Stimulated activated naive B cell treated with anti-CD40 and anti-IgM and Interleukin-4, amounts not matched to agents 10 μg/mL and 1 μg/mL and 100 μg/mL, for 72 hours (primary cell): ENCODE data around the gene PAK2.
"Not testable (repeated sequence)": the region's sequence is repeated elsewhere in the genome, so short reads cannot be mapped to it uniquely, and the experiment has no call there.

Experiments
- ATAC-seq, 2 donors: fragments of 150-1000 bp; cut with Tn5 transposase; replicated peaks; 2 replicates each; pipeline ENCODE4 v1.10.0; 2021; ENCODE audit warnings: moderate library complexity in 1 of 2
- DNase-seq: peaks from one replicate; pipeline ENCODE4 v3.0.0; 2021
- H3K27ac Mint-ChIP-seq: one replicate; pipeline ENCODE4 v1.8.0; 2022; ENCODE audit warnings: mild to moderate bottlenecking, mixed read lengths
- H3K27me3 Mint-ChIP-seq, 2 donors: one replicate each; pipeline ENCODE4 v1.8.0; 2022; ENCODE audit warnings: mixed read lengths in 2 of 2
- H3K36me3 Mint-ChIP-seq, 2 donors: one replicate each; pipeline ENCODE4 v1.8.0; 2022; ENCODE audit warnings: mixed read lengths in 2 of 2, mild to moderate bottlenecking in 1 of 2
- H3K4me1 Mint-ChIP-seq, 2 donors: one replicate each; pipeline ENCODE4 v1.8.0; 2022; ENCODE audit warnings: mixed read lengths in 2 of 2, mild to moderate bottlenecking in 1 of 2
- H3K4me3 Mint-ChIP-seq, 2 donors: one replicate each; pipeline ENCODE4 v1.8.0; 2022; ENCODE audit warnings: mild to moderate bottlenecking in 2 of 2, mixed read lengths in 2 of 2, moderate library complexity in 1 of 2
- H3K9me3 Mint-ChIP-seq, 2 donors: one replicate each; pipeline ENCODE4 v1.8.0; 2022; ENCODE audit warnings: mixed read lengths in 2 of 2, mild to moderate bottlenecking in 1 of 2

PAK2 gene

GRCh38 chr3:196813903-196814302, 74.2 kb downstream of the PAK2 start:
- no peaks in the 10 kb centered on the region for H3K9me3 Mint-ChIP-seq
- DNase-seq (no peak), ATAC-seq (no peak)
- H3K27ac Mint-ChIP-seq = no peak overlapping the region
- H3K27me3 Mint-ChIP-seq = no peaks in the 10 kb centered on the region
- H3K4me3 Mint-ChIP-seq = no peak overlapping the region
- peaks cover 25 to 44% of the 10 kb centered on the region in 2 donors for H3K36me3 Mint-ChIP-seq
- H3K4me1 Mint-ChIP-seq = no peaks in the 10 kb centered on the region

DNA sequence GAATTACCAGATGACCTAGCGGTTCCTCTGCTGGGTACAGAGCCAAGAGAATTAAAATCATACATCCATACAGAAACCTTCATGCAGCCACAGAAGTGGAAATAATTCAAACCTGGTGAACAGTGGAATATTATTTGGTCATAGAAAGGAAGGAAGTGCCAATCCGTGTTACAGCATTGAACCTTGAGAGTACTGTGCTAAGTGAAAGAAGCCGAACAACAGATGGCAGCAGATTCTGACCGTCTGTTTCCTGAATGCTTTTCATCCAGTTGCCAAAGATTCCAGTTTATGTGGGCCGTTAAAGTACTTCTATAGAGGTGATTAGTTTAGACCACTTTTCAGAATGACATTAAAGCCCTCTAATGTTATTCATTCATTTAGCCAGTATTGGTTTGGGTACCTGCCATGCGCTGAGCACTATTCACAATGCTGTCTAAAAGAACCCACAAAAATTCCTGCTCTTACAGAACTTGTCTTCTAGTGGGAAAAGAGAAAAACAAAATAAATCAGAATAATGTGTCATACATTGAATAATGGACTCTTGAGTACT, 82.2 kb downstream of the PAK2 start:
- no peaks in the 10 kb centered on the region for H3K27me3 Mint-ChIP-seq
- H3K27ac Mint-ChIP-seq = no peak overlapping the region
- H3K4me1 Mint-ChIP-seq = peaks cover 0 to 2% of the 10 kb centered on the region in 2 donors
- H3K4me3 Mint-ChIP-seq = no peak overlapping the region
- peaks cover 38 to 51% of the 10 kb centered on the region in 2 donors for H3K36me3 Mint-ChIP-seq
- no peak for ATAC-seq
- DNase-seq = no peak
- H3K9me3 Mint-ChIP-seq = no peaks in the 10 kb centered on the region

DNA sequence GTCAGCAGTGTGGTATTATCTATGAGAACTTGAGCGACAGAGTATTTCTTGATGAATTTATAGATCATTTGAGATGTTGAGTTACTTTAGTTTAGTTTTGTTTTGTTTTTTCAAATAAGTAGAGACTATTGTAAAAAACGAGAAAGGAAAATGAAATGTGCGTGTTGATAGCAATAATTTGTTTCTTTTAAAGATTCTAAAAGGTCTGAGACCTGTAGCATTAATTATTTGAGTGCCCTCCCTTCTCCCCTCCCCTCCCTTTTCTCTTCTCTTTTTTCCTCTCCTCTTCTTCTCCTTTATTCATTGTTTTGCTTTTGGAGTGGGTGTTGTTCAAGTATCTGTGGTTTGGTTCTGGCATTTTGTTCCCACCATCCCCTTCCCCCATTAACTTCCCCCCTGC, 90.0 kb downstream of the PAK2 start:
- H3K27ac Mint-ChIP-seq, H3K4me1 Mint-ChIP-seq, ATAC-seq, H3K4me3 Mint-ChIP-seq, H3K27me3 Mint-ChIP-seq, DNase-seq, H3K9me3 Mint-ChIP-seq: not testable (repeated sequence)
- peaks cover 3 to 19% of the 10 kb centered on the region in 2 donors for H3K36me3 Mint-ChIP-seq

- DNase-seq (no peak), ATAC-seq (peak; percentile 31 to 37)
- Mint-ChIP-seq H3K27me3 (no peaks in the 10 kb centered on the region), H3K36me3 (peaks cover 0 to 13% of the 10 kb centered on the region in 2 donors), H3K9me3 (no peaks in the 10 kb centered on the region), H3K4me1 (peaks cover 0 to 5% of the 10 kb centered on the region in 2 donors), H3K27ac (no peak overlapping the region), H3K4me3 (no peak overlapping the region)
Measured at GRCh38 chr3:196835086-196835485, 95.4 kb downstream of the PAK2 start.

DNA sequence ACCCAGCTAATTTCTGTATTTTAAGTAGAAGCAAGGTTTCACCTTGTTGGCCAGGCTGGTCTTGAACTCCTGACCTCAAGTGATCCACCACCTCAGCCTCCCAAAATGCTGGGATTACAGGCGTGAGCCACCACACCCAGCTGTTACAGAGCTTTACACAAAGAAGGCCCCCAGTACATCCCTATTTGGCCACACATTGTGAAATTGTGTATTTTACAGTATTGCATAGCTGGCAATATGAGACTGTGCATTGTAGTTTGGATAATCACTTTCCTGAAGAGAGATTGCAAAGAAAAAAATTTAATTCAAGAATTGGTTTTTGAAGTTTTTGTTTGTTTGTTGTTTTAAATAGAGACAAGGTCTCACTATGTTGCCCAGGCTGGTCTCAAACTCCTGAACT, 97.0 kb downstream of the PAK2 start:
- DNase-seq = not testable (repeated sequence)

DNA sequence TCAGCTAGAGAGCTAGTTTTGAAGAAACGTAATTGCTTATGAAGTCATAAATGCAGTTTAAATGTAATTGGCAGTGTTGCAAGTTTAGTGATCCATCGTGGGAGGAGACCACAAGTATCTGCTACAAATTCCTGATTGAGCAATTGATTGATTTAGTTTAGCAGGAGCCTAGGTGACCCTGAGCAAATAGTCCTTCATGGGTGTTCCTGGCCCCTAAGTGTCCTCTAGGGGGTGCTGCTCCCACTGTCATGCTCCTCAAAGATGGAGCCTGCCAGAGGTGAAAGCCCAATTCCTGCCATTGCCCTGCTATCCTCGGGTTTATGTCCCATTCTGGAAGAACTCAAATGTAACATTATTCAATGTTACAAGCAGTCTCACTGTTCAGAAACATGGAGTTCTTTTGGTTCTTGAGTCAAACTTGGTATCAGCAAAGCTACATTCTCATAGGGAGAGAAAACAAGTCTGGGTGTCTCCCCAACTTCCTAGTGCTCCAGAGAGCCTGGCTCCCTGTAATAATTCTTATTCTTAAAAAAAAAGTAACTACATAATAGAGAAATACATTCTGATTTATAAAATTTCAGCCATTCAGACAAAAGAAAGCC, 98.3 kb downstream of the PAK2 start:
- Mint-ChIP-seq H3K27me3 (no peaks in the 10 kb centered on the region), H3K27ac (no peak overlapping the region), H3K4me1 (peaks cover 0 to 5% of the 10 kb centered on the region in 2 donors), H3K4me3 (no peak overlapping the region), H3K36me3 (peaks cover 0 to 3% of the 10 kb centered on the region in 2 donors), H3K9me3 (no peaks in the 10 kb centered on the region)
- DNase-seq (peak; percentile 32), ATAC-seq (peak; percentile 87 to 89)

More for the DNA sequence above, 97.0 kb downstream of the PAK2 start:
- peak overlapping the region; percentile 3 for H3K27ac Mint-ChIP-seq
- not testable (repeated sequence) for H3K4me1 Mint-ChIP-seq, H3K36me3 Mint-ChIP-seq, H3K9me3 Mint-ChIP-seq, H3K27me3 Mint-ChIP-seq, ATAC-seq, H3K4me3 Mint-ChIP-seq

DNA sequence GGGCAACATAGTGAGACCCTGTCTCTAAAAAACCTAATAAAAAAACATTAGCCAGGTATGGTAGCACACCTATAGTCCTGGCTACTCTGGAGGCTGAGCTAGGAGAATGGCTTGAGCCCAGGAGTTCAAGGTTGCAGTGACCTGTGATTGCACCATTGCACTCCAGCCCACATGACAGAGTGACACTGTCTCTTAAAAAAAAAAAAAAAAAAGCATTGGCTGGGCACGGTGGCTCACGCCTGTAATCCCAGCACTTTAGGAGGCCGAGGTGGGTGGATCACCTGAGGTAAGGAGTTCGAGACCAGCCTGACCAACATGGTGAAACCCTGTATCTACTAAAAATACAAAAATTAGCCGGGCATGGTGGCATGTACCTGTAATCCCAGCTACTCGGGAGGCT, 99.7 kb downstream of the PAK2 start:
- H3K4me3 Mint-ChIP-seq, H3K4me1 Mint-ChIP-seq, H3K36me3 Mint-ChIP-seq, H3K27ac Mint-ChIP-seq, H3K27me3 Mint-ChIP-seq, ATAC-seq, DNase-seq, H3K9me3 Mint-ChIP-seq: not testable (repeated sequence)

GRCh38 chr3:196842567-196843434, 103.1 kb downstream of the PAK2 start:
- DNase-seq (no peak), ATAC-seq (no peak)
- no peak overlapping the region for H3K4me3 Mint-ChIP-seq
- H3K9me3 Mint-ChIP-seq = no peaks in the 10 kb centered on the region
- H3K27me3 Mint-ChIP-seq = no peaks in the 10 kb centered on the region
- no peaks in the 10 kb centered on the region for H3K36me3 Mint-ChIP-seq
- no peaks in the 10 kb centered on the region for H3K4me1 Mint-ChIP-seq
- H3K27ac Mint-ChIP-seq = no peak overlapping the region

GRCh38 chr3:196843435-196844110, 103.9 kb downstream of the PAK2 start:
- no peak overlapping the region for H3K4me3 Mint-ChIP-seq
- DNase-seq = no peak
- no peak overlapping the region for H3K27ac Mint-ChIP-seq
- no peak for ATAC-seq
- H3K4me1 Mint-ChIP-seq = no peaks in the 10 kb centered on the region
- no peaks in the 10 kb centered on the region for H3K36me3 Mint-ChIP-seq
- H3K27me3 Mint-ChIP-seq = no peaks in the 10 kb centered on the region
- no peaks in the 10 kb centered on the region for H3K9me3 Mint-ChIP-seq

DNA sequence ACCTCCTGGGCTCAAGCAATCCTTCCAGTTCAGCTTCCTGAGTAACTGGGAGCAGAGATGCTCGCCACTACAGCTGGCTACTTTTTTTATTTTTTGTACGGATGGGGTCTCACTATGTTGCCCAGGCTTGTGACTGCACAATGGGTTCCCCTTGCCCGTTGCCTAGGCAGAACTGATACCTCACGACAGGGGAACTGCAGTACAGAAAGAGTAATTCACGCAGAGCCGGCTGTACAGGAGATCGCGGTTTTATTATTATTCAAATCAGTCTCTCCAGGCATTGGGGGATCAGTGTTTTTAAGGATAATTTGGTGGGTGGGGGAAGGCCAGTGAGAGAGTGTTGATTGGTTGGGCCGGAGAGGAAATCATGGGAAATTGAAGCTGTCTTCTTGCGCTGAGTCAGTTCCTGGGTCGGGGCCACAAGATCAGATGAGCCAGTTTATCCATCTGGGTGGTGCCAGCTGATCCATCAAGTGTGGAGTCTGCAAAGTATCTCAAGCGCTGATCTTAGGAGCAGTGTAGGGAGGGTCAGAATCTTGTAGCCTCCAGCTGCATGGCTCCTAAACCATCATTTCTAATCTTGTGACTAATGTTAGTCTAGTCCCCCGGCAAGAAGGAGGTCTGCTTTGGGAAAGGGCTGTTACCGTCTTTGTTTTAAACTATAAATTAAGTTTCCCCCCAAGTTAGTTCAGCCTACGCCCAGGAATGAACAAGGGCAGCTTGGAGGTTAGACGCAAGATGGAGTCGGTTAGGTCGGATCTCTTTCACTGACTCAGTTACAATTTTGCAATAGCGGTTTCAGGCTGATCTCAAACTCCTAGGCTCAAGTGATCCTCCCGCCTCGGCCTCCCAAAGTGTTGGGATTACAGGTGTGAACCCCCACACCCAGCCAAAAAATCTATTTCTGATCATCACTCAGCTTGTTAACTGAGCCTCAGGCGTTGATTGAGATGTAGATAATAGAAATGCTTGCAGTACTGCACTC, 104.9 kb downstream of the PAK2 start:
- H3K27ac Mint-ChIP-seq, H3K4me3 Mint-ChIP-seq, H3K36me3 Mint-ChIP-seq, H3K27me3 Mint-ChIP-seq, H3K4me1 Mint-ChIP-seq, H3K9me3 Mint-ChIP-seq, DNase-seq, ATAC-seq: not testable (repeated sequence)

- H3K4me1 Mint-ChIP-seq, H3K4me3 Mint-ChIP-seq, H3K9me3 Mint-ChIP-seq, H3K27ac Mint-ChIP-seq, H3K36me3 Mint-ChIP-seq, ATAC-seq, DNase-seq: not testable (repeated sequence)
- peaks cover 9 to 19% of the 10 kb centered on the region in 2 donors for H3K27me3 Mint-ChIP-seq
Measured at GRCh38 chr3:196848375-196848774, 108.7 kb downstream of the PAK2 start.

DNA sequence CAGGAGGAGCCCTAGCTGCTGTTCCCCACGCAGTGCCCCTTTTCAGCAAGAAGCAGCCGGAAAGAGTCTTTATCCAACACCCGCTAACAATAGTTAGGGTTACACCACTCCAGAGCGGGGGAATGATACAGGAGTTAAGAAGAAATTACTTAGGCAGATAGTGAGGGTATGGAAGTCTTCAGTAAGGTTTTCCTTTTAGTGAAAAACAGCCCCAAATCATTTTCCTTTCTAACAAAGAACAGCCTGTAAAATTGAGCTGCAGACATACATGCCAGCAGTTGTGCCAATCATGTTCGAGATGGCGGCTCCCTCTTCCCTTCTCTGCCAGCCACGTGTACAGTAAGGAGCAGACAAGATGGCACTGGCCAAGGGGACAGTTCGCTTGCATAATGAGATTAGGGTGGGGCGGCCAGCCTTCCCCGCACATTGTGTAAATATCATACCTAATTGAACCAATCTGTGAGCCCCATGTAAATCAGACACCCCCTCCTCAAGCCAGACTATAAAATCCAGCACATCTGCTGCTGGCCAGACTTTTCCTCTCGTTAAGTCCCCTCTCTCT, 109.6 kb downstream of the PAK2 start:
- DNase-seq (no peak), ATAC-seq (no peak)
- H3K27me3 Mint-ChIP-seq = peaks cover 9 to 19% of the 10 kb centered on the region in 2 donors
- H3K9me3 Mint-ChIP-seq = no peaks in the 10 kb centered on the region
- no peak overlapping the region for H3K27ac Mint-ChIP-seq
- H3K36me3 Mint-ChIP-seq = no peaks in the 10 kb centered on the region
- H3K4me3 Mint-ChIP-seq = no peak overlapping the region
- H3K4me1 Mint-ChIP-seq = no peaks in the 10 kb centered on the region

GRCh38 chr3:196863000-196863399, 123.3 kb downstream of the PAK2 start:
- H3K4me3 Mint-ChIP-seq, H3K27ac Mint-ChIP-seq, H3K27me3 Mint-ChIP-seq, ATAC-seq, H3K36me3 Mint-ChIP-seq, H3K4me1 Mint-ChIP-seq, H3K9me3 Mint-ChIP-seq, DNase-seq: not testable (repeated sequence)
